H1 (cell line): Measurements from ENCODE around the gene SLC20A1. TPM values are rescaled to one million over a fixed set of nuclear protein-coding genes. Genes with fewer than 3 reads are reported as not detected.
A peak's percentile ranks its signal among the peaks of the same experiment; 100 is the strongest.

Experiments
- CTCF ChIA-PET: fragments of 300-600 bp; sonication (Branson Sonifier 250); formaldehyde crosslinking; loops from one replicate; lab custom pipeline; 2021; ENCODE audit not compliant: partially characterized antibody; lab: Charles Lee
- POLR2A ChIA-PET: fragments of 300-600 bp; sonication (Branson Sonifier 250); formaldehyde crosslinking; loops from one replicate; lab custom pipeline; 2021; ENCODE audit warnings: inconsistent platforms; ENCODE audit not compliant: partially characterized antibody; lab: Charles Lee
- DNase-seq, 2 experiments: peaks; one replicate each; pipeline versions ENCODE4 v3.0.0 to v3.0.0-alpha.2; 2010 to 2022; ENCODE audit warnings: low spot score in 2 of 2, low read depth in 1 of 2, mixed read lengths in 1 of 2
- FAIRE-seq: peaks from 2 replicates; lab custom pipeline; 2011; peaks lifted over from hg19 to GRCh38; lab: Jason Lieb, UNC
- H2AFZ ChIP-seq: 2 replicates; pipeline ENCODE4 v1.8.1; 2012; ENCODE audit warnings: low read length, inconsistent platforms
- H2AK5ac ChIP-seq: 2 replicates; pipeline ENCODE4 v1.6.1; 2013; ENCODE audit warnings: low read depth, low read length
- H2BK120ac ChIP-seq: replicated peaks from 2 replicates; pipeline ENCODE3; 2013; ENCODE audit warnings: low read depth, low read length, inconsistent platforms
- H2BK12ac ChIP-seq: 2 replicates; pipeline ENCODE4 v1.6.1; 2013; ENCODE audit warnings: low read depth, low read length
- H2BK15ac ChIP-seq: 2 replicates; pipeline ENCODE4 v1.6.1; 2013; ENCODE audit warnings: low read length
- H2BK20ac ChIP-seq: 2 replicates; pipeline ENCODE4 v1.6.1; 2013; ENCODE audit warnings: low read length
- H2BK5ac ChIP-seq: 2 replicates; pipeline ENCODE4 v1.6.1; 2013; ENCODE audit warnings: low read depth, low read length
- H3K14ac ChIP-seq: 2 replicates; pipeline ENCODE4 v1.6.1; 2013; ENCODE audit warnings: inconsistent platforms; ENCODE audit not compliant: insufficient read length
- H3K18ac ChIP-seq: 2 replicates; pipeline ENCODE4 v1.6.1; 2013; ENCODE audit warnings: low read length; ENCODE audit errors: extremely low read depth
- H3K23ac ChIP-seq: 2 replicates; pipeline ENCODE4 v1.6.1; 2013; ENCODE audit warnings: inconsistent platforms; ENCODE audit not compliant: insufficient read length
- H3K23me2 ChIP-seq: 2 replicates; pipeline ENCODE4 v1.6.1; 2013; ENCODE audit warnings: low read depth, low read length
- H3K27ac ChIP-seq: 2 replicates; pipeline ENCODE4 v1.6.1; 2011; ENCODE audit warnings: low read depth, low read length, inconsistent platforms
- H3K27me3 ChIP-seq, 4 experiments: replicated peaks in 1 of 4; 1 replicate in 1 of 4; 2 replicates in 3 of 4; pipeline versions ENCODE4 v1.6.1 to v1.8.1; 2011 to 2013; ENCODE audit warnings: low read length in 3 of 4, mild to moderate bottlenecking in 3 of 4, inconsistent platforms in 2 of 4, mixed read lengths in 2 of 4, moderate library complexity in 1 of 4; ENCODE audit not compliant: control insufficient read depth in 3 of 4, insufficient read depth in 3 of 4; ENCODE audit errors: extremely low read depth in 1 of 4
- H3K36me3 ChIP-seq, 4 experiments: 2 replicates each; pipeline versions ENCODE4 v1.6.1 to v1.8.1; 2011 to 2013; ENCODE audit warnings: mild to moderate bottlenecking in 4 of 4, low read length in 3 of 4, moderate library complexity in 2 of 4, control low read depth in 1 of 4, inconsistent platforms in 1 of 4; ENCODE audit not compliant: insufficient read depth in 4 of 4, control insufficient read depth in 2 of 4
- H3K4ac ChIP-seq: replicated peaks from 2 replicates; pipeline ENCODE3; 2013; ENCODE audit warnings: low read length, low read depth, mixed read lengths, inconsistent platforms; ENCODE audit not compliant: insufficient read length
- H3K4me1 ChIP-seq, 4 experiments: replicated peaks in 1 of 4; 1 replicate in 1 of 4; 2 replicates in 3 of 4; pipeline versions ENCODE4 v1.6.1 to v1.8.1; 2011 to 2013; ENCODE audit warnings: low read length in 3 of 4, inconsistent platforms in 2 of 4, mixed read lengths in 1 of 4; ENCODE audit not compliant: insufficient read depth in 4 of 4, control insufficient read depth in 3 of 4
- H3K4me2 ChIP-seq, 2 experiments: 2 replicates each; pipeline versions ENCODE4 v1.6.1 to v1.8.1; 2011 to 2013; ENCODE audit warnings: low read depth in 2 of 2, low read length in 2 of 2, control low read depth in 1 of 2, inconsistent platforms in 1 of 2, mild to moderate bottlenecking in 1 of 2; ENCODE audit not compliant: insufficient read depth in 1 of 2
- H3K4me3 ChIP-seq, 4 experiments: fragments of 200-600, 300-600 bp in 1 of 4; sonication (generic), shearing (Covaris generic), sonication (Bioruptor Twin) in 1 of 4; 2 replicates each; pipeline versions ENCODE4 v1.5.1 to v1.8.1; 2011 to 2016; ENCODE audit warnings: low read length in 4 of 4, low read depth in 3 of 4, control low read depth in 2 of 4, inconsistent platforms in 2 of 4, mild to moderate bottlenecking in 2 of 4, mixed read lengths in 1 of 4, moderate library complexity in 1 of 4; ENCODE audit not compliant: insufficient read depth in 2 of 4; ENCODE audit errors: extremely low read depth in 1 of 4
- H3K56ac ChIP-seq: replicated peaks from 2 replicates; pipeline ENCODE3; 2013; ENCODE audit warnings: low read depth, mild to moderate bottlenecking, mixed read lengths, low read length, inconsistent platforms; ENCODE audit not compliant: insufficient read length
- H3K79me1 ChIP-seq: 2 replicates; pipeline ENCODE4 v1.6.1; 2013; ENCODE audit warnings: low read depth, low read length, control low read depth
- H3K79me2 ChIP-seq, 2 experiments: 2 replicates each; pipeline versions ENCODE4 v1.6.1 to v1.8.1; 2012 to 2013; ENCODE audit warnings: low read length in 2 of 2, mild to moderate bottlenecking in 2 of 2, inconsistent platforms in 1 of 2; ENCODE audit not compliant: insufficient read depth in 2 of 2, control insufficient read depth in 1 of 2
- H3K9ac ChIP-seq, 4 experiments: replicated peaks in 1 of 4; 1 replicate in 1 of 4; 2 replicates in 3 of 4; pipeline versions ENCODE4 v1.6.1 to v1.8.1; 2011 to 2013; ENCODE audit warnings: low read depth in 3 of 4, low read length in 3 of 4, control low read depth in 2 of 4, mild to moderate bottlenecking in 2 of 4, moderate library complexity in 2 of 4, inconsistent platforms in 1 of 4; ENCODE audit errors: extremely low read depth in 1 of 4
- H3K9me3 ChIP-seq, 2 experiments: 2 replicates each; pipeline versions ENCODE4 v1.6.1 to v1.8.1; 2012 to 2013; ENCODE audit warnings: mild to moderate bottlenecking in 2 of 2, moderate library complexity in 2 of 2, control low read depth in 1 of 2, inconsistent platforms in 1 of 2, low read depth in 1 of 2, low read length in 1 of 2, mixed read lengths in 1 of 2; ENCODE audit not compliant: insufficient read depth in 2 of 2
- H4K20me1 ChIP-seq, 2 experiments: replicated peaks in 1 of 2; 2 replicates each; pipeline versions ENCODE3 to v1.8.1; 2011 to 2013; ENCODE audit warnings: inconsistent platforms in 2 of 2, low read length in 2 of 2, mild to moderate bottlenecking in 1 of 2; ENCODE audit not compliant: insufficient read depth in 2 of 2, control insufficient read depth in 1 of 2
- H4K5ac ChIP-seq: 2 replicates; pipeline ENCODE4 v1.6.1; 2013; ENCODE audit warnings: low read length, low read depth, mixed read lengths, inconsistent platforms; ENCODE audit not compliant: insufficient read length
- H4K8ac ChIP-seq: 2 replicates; pipeline ENCODE4 v1.8.0; 2013; ENCODE audit warnings: mild to moderate bottlenecking, moderate library complexity, low read length, inconsistent platforms; ENCODE audit not compliant: insufficient read depth; ENCODE audit errors: extremely low read depth
- H4K91ac ChIP-seq: replicated peaks from 2 replicates; pipeline ENCODE3; 2013; ENCODE audit warnings: low read length, mixed read lengths, inconsistent platforms; ENCODE audit not compliant: insufficient read length
- CEBPB ChIP-seq: IDR thresholded peaks from 2 replicates; pipeline ENCODE4 v1.6.1; 2012; ENCODE audit warnings: low read depth, low read length
- CHD1 ChIP-seq: IDR thresholded peaks from 2 replicates; pipeline ENCODE4 v1.6.1; 2012; ENCODE audit warnings: low read depth, low read length, improper control_type of control experiment
- NRF1 ChIP-seq: IDR thresholded peaks from 2 replicates; pipeline ENCODE4 v1.6.1; 2011; ENCODE audit warnings: mild to moderate bottlenecking, low read depth, low read length, improper control_type of control experiment
- SRF ChIP-seq: IDR thresholded peaks from 2 replicates; pipeline ENCODE4 v1.6.1; 2011; ENCODE audit warnings: mild to moderate bottlenecking, low read depth, low read length, moderate library complexity
- TAF1 ChIP-seq: IDR thresholded peaks from 2 replicates; pipeline ENCODE4 v1.6.1; 2011; ENCODE audit warnings: mild to moderate bottlenecking, low read depth, low read length
- TAF7 ChIP-seq: optimal IDR thresholded peaks from 2 replicates; pipeline ENCODE3; 2011; ENCODE audit warnings: low read depth, mild to moderate bottlenecking, inconsistent platforms, low read length, moderate library complexity, borderline replicate concordance
- WGBS, 2 experiments: shearing (Covaris generic) in 1 of 2; methylation state at CpG; one replicate each; pipeline versions ENCODE4 v1.1.6 to v1.1.7; 2013 to 2015; ENCODE audit warnings: low lambda C conversion rate in 2 of 2, mixed read lengths in 2 of 2, inconsistent platforms in 1 of 2, low coverage in 1 of 2, missing lambda C conversion rate in 1 of 2; ENCODE audit not compliant: insufficient replicate concordance in 2 of 2, insufficient coverage in 1 of 2, insufficient read length in 1 of 2; ENCODE audit errors: extremely low coverage in 1 of 2, missing lambda C conversion rate in 1 of 2; 5-methylcytosine and 5-hydroxymethylcytosine counted together
- polyA plus RNA-seq, 7 experiments: library from polyadenylated mRNA; depleted of rRNA in 3 of 7; stranded (reverse) in 5 of 7; unstranded in 2 of 7; fragments of >200 nt in 5 of 7; fragments of 200-250 nt in 2 of 7; gene quantifications; 1 replicate in 5 of 7; 2 replicates in 1 of 7; 4 replicates in 1 of 7; pipeline versions ENCODE4 v1.2.1 to v1.2.3, GENCODE V29; 2011 to 2013; ENCODE audit warnings: missing spikeins in 2 of 7, mixed read lengths in 2 of 7
- total RNA-seq: library from RNA; stranded (reverse); fragmentation: NEBNext Ultra II Directional; extraction: Animal tissue kit (Norgen Biotek cat#: 25700); gene quantifications from 2 replicates; pipeline ENCODE4 v1.2.1, GENCODE V29; 2021

SLC20A1 gene
- total and polyA plus RNA-seq, 2 of the 8 experiments (the other 6 are each of a cell fraction or from before 2014, with no cell fraction given), result 42.6 to 105 TPM

DNA sequence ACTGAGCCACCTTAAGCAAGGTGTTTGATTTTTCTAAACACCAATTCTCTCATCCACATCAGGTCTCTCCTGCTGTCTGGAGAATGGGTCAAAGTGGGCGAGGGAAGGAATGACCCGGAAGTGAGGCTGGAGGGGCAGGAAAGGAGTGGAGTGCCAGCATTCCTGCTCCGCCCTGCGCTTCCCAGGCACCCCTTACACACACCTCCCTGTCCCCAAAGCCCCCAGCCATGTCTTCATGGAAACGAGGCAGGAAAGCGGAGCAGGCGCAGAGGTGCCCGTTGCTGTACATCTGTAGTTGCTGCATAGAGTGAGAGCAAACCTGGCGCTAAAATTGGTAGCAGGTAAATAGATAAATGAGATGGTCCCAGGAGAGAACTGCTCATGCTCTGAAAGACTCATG lies 47.9 kb downstream of the SLC20A1 start:
- Histone ChIP-seq H4K91ac (no peak overlapping the region), H3K23me2 (no peaks in the 10 kb centered on the region), H3K9ac (no peak overlapping the region), H2BK15ac (no peak overlapping the region), H2BK5ac (no peak overlapping the region), H2BK20ac (no peak overlapping the region), H4K8ac (peak overlapping the region; percentile 68; the same call in 1 of the 2 replicates), H3K79me2 (no peaks in the 10 kb centered on the region), H3K4ac (no peak overlapping the region), H2BK120ac (no peak overlapping the region), H3K4me1 (peaks cover 0 to 6% (median 3%) of the 10 kb centered on the region in 4 experiments; a peak in 4 of 7 replicates), H3K36me3 (no peaks in the 10 kb centered on the region), H3K27ac (no peak overlapping the region), H3K79me1 (no peaks in the 10 kb centered on the region), H2BK12ac (no peak overlapping the region), H2AK5ac (no peak overlapping the region), H3K4me3 (no peak overlapping the region), H3K23ac (no peak overlapping the region), H2AFZ (no peak overlapping the region), H3K4me2 (no peak overlapping the region), H3K9me3 (no peaks in the 10 kb centered on the region), H3K56ac (no peak overlapping the region), H3K14ac (no peak overlapping the region), H4K5ac (no peak overlapping the region), H3K18ac (no peak overlapping the region), H4K20me1 (no peaks in the 10 kb centered on the region), H3K27me3 (no peaks in the 10 kb centered on the region)
- DNase-seq (peak in 1 of 2 experiments; percentile 24), FAIRE-seq (no peak)
- WGBS, 2 experiments, result 86% methylated on average over 9 of the region's 9 CpGs; no CpG with 5 or more reads in 1 of the 2 experiments
- TF ChIP-seq NRF1, result no peak
- no peak for TF ChIP-seq TAF7
- TF ChIP-seq CHD1, result no peak
- no peak for TF ChIP-seq CEBPB
- no peak for TF ChIP-seq TAF1
- no peak for TF ChIP-seq SRF
- ChIA-PET CTCF (interaction anchor here (1.4 to 2.8 kb wide), 3 partner anchors 9 to 33 kb away, joined by 4 to 8 read pairs (median 5); no protein-coding TSS in a partner anchor), POLR2A (no interaction called here)
